Stimulated activated CD8-positive, alpha-beta memory T cell treated with anti-CD3 and anti-CD28 coated beads, Interleukin-2, amount 100 ng/mL, for 1 hour (primary cell): ENCODE data around the gene TBC1D30.

Experiments used
- DNase-seq, 2 donors: peaks; one replicate each; pipeline ENCODE4 v3.0.0-alpha.2; 2020; ENCODE audit warnings: low read depth in 2 of 2

The TBC1D30 gene

GRCh38 chr12:64907097-64907496, 82.7 kb downstream of the TBC1D30 start:
- DNase-seq = no peak

GRCh38 chr12:64909124-64909523, 84.7 kb downstream of the TBC1D30 start:
- DNase-seq = no peak

- DNase-seq = no peak
These were observed 86.6 kb downstream of the TBC1D30 start for GRCh38 chr12:64911081-64911480.

GRCh38 chr12:64911912-64912311, 87.5 kb downstream of the TBC1D30 start:
- no peak for DNase-seq

GRCh38 chr12:64912516-64913255, 88.2 kb downstream of the TBC1D30 start:
- DNase-seq = no peak

- no peak for DNase-seq
These were observed 90.8 kb downstream of the TBC1D30 start for GRCh38 chr12:64915242-64915641.

GRCh38 chr12:64916411-64917261, 92.2 kb downstream of the TBC1D30 start:
- no peak for DNase-seq

- no peak for DNase-seq
These were observed 93.9 kb downstream of the TBC1D30 start for GRCh38 chr12:64918344-64918743.

- DNase-seq = no peak
These were observed 94.4 kb downstream of the TBC1D30 start for GRCh38 chr12:64918801-64919200.

GRCh38 chr12:64922853-64923252, 98.4 kb downstream of the TBC1D30 start:
- no peak for DNase-seq

GRCh38 chr12:64923536-64923935, 99.1 kb downstream of the TBC1D30 start:
- DNase-seq = no peak
